Skeletal muscle cell (primary cell): Measurements from ENCODE around the gene MRPL2.

Source experiments
- DNase-seq: peaks from one replicate; pipeline ENCODE4 v3.0.0-alpha.2; 2010; ENCODE audit warnings: low read depth
- H3K4me3 ChIP-seq: 2 replicates; pipeline ENCODE4 v1.5.1; 2011; ENCODE audit warnings: low read depth, mild to moderate bottlenecking, control low read depth, low read length, moderate library complexity

The MRPL2 gene

DNA sequence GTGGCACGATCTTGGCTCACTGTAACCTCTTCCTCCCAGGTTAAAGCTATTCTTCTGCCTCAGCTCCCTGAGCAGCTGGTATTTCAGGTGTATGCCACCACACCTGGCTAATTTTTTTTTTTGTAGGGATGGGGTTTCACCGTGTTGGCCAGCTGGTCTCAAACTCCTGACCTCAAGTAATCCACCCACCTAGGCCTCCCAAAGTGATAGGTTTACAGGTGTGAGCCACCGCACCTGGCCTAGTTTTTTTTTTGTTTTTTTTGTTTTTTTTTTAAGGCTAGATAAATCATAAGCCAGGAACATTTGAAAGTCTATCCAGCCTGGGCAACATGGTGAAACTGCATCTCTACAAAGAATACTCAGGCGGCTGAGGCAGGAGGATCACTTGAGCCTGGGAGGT, 26.9 kb downstream of the MRPL2 start:
- no peak overlapping the region for H3K4me3 ChIP-seq
- no peak for DNase-seq

DNA sequence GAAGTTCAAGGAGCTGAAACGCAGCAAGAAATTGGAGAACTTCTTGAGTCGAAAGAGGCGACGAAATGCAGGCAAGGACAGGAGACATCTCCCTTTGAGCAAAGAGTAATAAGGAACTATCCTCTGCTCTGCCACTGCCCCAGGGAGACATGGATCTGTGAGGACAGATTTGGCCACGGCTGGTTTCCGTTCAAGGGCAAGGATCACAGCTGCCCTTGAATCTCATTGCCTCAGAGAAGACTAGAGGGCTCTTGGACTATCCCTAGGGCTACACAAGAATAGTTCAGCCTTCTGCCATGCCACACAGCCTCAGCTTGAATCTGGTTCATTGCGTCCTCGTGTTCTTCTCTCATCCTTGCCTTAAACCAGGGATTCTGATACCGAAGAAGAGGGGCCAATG, 30.1 kb downstream of the MRPL2 start:
- DNase-seq: no peak
- H3K4me3 ChIP-seq: no peak overlapping the region

DNA sequence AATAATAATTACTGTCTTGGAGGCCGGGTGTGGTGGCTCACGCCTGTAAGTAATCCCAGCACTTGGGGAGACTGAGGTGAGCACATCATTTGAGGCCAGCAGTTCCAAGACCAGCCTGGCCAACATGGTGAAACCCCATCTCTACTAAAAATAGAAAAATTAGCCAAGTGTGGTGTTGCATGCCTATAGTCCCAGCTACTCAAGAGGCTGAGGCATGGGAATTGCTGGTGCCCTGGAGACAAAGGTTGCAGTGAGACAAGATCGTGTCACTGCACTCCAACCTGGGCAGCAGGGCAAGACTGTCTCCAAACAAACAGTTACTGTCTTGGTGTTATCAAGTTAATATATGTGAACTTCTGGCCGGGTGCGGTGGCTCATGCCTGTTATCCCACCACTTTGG, 32.9 kb downstream of the MRPL2 start:
- no peak for DNase-seq
- no peak overlapping the region for H3K4me3 ChIP-seq

DNA sequence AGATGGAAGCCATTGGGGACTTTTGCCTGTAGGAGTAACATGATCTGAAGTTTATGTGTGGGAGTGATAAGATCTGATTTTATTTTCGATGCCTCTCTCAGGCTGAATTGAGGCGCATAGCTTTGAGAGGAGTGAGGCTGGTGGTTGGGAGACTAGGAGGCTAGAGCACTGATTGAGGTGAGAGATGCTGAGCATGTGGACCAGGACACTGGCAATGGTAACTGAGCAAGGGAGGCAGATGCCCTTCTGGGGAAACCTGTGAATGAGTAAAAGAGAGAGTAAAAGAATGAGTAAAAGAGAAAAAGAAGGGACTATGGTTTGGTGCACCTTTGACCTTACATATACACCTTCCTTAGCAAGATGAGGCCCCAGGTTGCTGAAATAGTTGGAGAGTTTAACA, 34.8 kb downstream of the MRPL2 start:
- no peak for DNase-seq
- no peak overlapping the region for H3K4me3 ChIP-seq

DNA sequence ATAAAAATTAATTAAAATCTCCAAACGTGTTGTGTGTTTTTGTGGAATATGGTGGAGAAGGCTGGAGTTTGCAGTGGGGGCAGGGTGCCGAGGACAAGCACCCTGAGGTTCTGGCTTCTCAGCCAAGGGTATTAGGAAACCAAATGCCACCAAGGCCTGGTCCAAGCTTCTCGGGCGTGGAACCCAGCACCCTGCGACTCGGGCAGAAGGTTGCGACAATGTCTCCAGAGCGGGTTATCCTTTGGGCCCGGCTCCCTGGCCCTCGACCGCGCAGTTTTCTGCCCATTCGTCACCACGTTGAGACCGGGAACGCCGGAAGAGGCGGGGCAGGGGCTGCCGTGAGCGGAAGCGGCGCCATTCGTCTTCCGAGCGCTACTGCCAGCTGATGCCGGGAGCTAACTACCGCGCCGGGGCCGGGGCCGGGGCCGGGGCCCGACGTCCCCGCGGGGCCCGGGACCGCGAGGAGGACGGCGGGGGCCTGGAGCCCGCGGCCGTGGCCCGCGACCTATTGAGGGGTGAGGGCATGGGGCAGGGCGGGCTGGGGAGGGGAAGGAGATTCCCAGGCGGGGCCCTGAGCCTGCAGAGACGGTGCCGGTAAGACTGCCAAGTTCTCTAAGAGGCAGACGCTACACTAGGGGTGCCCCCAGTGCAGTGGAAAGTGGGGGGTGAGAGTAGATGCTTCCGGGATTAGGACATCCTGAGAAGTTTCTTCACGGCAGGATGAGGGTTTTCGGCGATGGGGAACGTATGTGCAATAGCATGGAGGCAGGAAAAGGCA, 37.8 kb downstream of the MRPL2 start, which contains the start of gene RRP36:
Gene RRP36 (plus strand): TSS at position 354 of the 778 bp plus-strand sequence. CDS start 32 bp downstream, at position 386.
- no peak for DNase-seq
- peak within 1 kb of the TSS; percentile 98 for H3K4me3 ChIP-seq

DNA sequence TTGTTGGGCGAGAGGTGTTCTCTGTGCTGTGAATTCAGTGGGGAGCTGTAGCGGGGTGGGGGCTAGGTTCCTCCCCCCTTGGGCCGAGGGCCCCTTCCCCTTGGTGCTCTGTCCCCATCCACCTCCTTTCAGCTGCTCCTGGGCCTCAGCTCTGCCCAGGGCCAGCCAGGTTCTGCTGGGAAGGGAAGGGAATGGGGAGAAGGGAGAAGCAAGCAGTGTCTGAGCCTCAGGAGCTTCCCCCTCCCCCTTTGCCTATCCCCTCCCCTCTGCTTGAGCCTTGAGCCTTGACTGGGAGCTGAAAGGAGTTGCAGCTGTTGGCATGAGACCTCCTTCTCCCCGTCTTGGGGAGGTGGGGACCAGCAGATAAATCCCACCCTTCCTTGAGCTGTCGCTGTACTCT, 38.4 kb downstream of the MRPL2 start:
- no peak for DNase-seq
- H3K4me3 ChIP-seq: peak overlapping the region; percentile 98

DNA sequence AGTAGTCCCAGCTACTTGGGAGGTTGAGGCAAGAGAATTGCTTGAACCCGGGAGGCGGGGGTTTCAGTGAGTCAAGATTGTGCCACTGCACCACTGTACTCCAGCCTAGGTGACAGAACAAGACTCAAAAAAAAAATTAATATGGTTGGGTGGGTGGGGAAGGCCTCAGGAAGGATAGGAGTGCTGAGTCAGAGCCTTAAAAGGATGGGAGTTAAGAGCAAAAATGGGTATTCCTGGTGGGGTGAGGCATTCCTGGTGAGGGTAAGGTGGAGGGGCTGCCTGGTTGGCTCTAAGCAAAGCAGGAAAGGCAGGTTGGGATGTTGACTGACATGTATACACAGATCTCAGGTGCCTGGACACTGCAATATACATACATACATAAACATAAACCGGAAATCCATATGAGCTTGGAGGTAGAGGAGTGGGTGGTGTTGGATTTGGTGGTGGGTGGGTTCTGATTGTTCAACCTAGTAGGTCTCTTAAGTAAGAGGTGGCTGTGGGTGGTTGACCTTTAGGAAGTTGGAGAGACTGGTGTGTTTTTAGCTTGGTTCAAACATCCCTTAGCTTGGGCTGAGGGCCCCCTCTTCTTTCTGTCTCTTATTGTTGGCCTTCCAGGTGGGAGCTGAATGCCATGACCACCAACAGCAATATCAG, 39.1 kb downstream of the MRPL2 start:
- H3K4me3 ChIP-seq: no peak overlapping the region
- DNase-seq: no peak

DNA sequence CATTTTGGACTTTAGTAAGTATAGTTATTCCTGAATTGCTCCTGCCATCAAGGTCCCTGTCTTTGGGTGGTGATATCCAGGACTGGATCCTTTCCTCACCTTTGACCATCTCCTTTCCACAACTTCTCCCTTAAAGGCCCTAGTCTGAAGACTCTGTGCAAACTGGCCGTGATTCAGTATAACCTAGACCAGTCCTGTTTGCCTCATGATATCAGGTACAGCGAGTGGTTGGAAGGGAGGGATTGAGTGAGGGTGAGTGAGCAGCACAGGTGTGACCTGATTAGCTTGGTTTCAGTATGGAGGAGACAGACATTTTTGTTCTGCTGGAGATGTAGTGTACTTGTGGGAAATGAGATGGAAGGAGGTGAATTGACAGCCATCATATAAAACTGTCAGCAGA, 40.1 kb downstream of the MRPL2 start:
- no peak for DNase-seq
- no peak overlapping the region for H3K4me3 ChIP-seq

DNA sequence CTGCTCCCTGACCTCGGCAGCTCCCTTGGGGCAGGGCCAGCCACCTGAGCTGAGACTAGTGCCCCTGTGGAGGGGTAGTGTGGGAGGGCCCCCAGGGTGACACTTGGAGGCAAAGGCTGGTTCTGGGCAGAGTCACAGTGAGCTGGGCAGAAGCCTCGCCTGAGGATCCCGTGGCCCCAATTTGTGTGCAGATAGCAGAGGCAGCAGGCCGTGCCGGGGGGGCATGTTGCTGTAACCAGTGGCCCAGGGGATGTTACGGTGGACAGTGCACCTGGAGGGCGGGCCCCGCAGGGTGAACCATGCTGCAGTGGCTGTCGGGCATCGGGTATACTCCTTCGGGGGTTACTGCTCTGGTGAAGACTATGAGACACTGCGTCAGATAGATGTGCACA, 42.3 kb downstream of the MRPL2 start:
- H3K4me3 ChIP-seq: no peak overlapping the region
- DNase-seq: no peak

DNA sequence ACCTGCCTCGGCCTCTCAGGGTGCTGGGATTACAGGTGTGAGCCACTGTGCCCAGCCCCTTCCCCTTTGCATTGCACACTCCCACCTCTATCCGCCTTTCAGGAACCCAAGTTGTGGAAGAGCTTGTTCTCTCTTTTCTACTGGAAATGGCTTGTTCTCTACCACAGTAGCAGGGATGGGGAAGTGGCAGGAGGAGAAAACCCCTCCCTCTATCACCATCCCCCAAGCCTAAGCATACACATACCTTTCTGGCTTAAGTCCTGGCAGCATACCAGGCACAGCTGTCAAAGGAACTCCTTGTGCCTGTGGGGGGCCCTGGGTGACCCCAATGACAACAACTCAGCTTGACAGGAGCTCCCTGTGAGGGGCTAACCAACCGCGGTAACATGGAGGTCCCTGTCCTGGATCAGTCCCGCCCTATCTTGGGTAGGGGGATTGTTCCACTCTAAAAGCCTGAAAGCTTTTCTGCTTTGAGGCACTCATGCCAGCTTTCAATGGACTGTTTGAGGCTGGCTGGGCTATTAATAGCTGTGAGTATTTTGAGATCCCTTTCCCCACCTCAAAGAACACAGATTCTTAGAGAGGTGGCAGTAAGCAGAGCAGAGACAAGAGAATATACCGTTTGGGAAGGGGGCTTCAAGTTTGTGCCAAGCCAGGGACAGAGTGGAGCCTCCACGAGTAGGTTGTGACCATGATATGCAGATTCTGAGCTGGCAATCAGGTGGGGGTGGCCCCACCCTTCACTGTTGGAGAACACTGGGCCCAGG, 42.9 kb downstream of the MRPL2 start:
- no peak overlapping the region for H3K4me3 ChIP-seq
- DNase-seq: no peak

DNA sequence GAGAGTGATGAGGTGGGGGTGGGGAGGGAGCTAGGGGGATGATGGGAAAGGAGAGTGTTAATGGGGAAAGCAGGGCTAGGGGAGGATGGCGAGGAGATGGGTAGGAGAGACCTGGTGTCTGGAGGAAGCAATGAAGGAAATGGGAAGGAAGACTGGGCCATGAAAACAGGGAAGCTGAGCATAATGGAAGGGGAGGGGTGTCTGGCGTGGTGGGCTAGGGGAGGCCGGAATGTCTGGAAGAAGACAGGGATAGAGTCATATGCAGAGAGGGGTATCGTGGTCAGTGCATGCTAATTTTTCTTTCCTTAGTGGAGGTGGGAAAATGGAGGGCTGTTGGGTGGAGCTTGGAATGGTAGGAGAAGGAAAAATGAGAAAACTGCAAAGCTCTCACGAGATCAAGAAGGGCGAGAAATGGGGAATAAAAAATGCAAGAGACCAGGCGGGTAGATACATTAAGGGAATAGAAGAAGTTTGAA, 44.8 kb downstream of the MRPL2 start:
- DNase-seq: no peak
- peak overlapping the region; percentile 93 for H3K4me3 ChIP-seq

DNA sequence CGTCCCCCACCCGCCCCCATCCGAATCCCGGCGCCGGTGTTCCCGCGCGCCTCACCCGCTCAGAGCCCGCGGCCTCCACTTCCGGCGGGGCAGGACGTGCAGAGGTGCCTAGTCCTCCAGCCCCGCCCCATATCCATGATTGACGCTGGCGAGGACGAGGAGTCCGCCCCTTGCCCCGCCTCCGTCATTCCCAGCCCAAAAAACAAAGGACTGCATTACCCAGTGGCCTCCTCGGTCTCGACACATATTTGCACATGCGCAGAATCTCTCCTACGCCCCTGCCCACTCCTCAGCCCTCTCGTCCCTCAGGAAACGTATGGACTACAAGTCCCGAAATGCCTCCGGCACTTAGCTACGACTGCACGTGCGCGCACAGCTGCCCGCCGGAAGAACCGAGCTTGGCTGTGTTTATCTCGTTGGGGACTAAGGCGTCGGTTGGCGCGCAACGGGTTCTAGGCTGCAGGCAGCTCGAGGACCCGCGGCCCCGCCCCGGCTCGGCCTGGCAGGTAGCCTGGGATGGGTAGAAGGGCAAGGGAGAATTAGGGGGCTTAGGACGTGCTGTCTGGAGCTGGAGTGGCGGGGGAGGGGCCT, 45.3 kb downstream of the MRPL2 start, which contains the start of the genes KLHDC3 and MEA1:
Gene KLHDC3 (plus strand): TSS at position 407 of the 591 bp plus-strand sequence. CDS start 2,944 bp downstream, outside the sequence.
Gene MEA1 (minus strand): TSS at position 104 of the 591 bp plus-strand sequence. CDS start 133 bp downstream, outside the sequence.
- DNase-seq: peak; percentile 99

DNA sequence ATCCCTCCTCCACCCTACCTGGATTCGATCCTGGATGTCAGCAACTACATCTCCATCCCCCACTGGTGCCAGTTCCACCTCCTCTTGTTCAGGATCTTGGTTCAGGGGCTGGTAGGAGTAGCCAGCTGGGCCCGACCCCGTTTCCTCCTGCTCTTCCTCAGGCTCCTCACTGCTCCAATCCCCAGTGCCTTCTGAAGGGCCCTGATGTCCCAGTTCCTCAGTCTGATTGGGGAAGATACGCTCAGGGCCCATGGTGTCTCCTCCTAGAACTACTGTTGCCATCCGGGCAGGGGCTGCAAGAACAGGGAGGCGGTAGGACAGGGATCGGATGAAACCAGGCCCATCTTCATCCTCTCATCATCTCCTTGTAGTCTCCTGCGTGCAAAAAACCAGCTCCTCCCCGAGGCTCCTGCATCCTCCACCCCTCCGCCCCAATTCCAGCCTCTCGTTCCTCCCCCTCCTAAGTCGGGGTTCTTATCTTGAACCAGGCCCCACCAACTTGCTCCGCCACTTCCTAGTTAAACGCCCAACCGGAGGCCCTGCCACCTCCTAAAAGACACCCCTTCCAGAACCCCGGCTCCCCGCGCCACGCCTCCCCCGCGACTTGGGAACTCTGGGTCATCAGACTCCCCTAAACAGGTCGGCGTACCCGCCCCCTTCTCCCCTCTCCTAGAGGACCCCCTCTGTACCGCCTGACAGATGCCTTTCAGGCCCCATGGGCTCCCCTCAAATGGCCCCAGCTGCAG, 46.0 kb downstream of the MRPL2 start:
- H3K4me3 ChIP-seq: peak overlapping the region; percentile 93
- DNase-seq: no peak

More for the DNA sequence above, 45.3 kb downstream of the MRPL2 start, which contains the start of the genes KLHDC3 and MEA1:
- H3K4me3 ChIP-seq: peak within 1 kb of the TSS; percentile 93

DNA sequence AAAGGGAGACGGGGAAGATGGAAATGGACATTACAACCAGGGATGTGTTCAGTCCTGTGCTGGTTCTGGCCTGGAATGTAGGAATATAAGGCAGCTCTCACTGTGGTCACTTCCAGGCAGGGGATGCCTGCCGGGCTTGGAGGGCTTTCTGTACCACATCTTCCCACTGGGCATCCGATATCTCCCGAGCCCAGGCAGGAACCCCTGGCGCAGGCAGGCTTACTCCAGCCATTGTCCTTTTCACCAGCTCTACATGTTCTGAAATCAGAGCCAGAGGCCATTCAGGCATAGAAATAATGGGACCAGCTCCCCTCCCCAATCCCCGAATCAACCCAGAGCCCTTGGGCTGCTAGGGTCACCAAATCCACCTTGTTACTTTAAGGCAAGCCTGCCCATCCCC, 46.9 kb downstream of the MRPL2 start:
- peak overlapping the region; percentile 93 for H3K4me3 ChIP-seq

DNA sequence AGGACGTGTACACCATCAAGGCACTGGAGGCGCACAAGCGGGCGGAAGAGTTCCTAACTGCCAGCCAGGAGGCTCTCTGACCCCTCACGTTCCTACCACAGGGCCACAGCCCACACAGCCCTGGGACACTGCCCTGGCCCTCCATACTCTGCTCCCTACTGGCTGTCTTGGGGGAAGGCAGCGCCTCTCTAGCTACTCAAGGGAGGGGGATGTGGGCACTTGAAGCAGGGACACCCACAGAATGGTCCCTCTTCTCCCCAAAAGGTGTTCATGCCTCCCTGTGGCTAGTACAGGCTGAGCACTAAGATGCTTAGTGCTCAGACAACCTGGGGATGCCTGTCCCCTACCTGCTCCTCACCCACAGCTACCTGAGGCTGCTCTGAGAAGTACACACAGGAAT, 48.0 kb downstream of the MRPL2 start:
- H3K4me3 ChIP-seq: no peak overlapping the region
- no peak for DNase-seq

More for the DNA sequence above, 46.9 kb downstream of the MRPL2 start:
- DNase-seq: no peak

DNA sequence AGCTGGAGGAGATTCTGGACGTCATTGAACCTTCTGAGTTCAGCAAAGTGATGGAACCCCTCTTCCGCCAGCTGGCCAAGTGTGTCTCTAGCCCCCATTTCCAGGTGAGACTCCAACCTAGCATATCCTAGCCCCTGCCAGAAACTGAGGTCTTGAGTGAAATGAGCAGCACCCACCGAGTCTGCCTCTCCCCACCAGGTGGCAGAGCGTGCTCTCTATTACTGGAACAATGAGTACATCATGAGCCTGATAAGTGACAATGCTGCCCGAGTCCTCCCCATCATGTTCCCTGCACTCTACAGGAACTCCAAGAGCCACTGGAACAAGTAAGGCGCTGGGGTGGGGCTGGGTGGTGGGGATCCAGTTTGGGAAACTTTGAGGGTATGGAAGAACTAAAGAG, 50.1 kb downstream of the MRPL2 start:
- DNase-seq: no peak
- H3K4me3 ChIP-seq: no peak overlapping the region

DNA sequence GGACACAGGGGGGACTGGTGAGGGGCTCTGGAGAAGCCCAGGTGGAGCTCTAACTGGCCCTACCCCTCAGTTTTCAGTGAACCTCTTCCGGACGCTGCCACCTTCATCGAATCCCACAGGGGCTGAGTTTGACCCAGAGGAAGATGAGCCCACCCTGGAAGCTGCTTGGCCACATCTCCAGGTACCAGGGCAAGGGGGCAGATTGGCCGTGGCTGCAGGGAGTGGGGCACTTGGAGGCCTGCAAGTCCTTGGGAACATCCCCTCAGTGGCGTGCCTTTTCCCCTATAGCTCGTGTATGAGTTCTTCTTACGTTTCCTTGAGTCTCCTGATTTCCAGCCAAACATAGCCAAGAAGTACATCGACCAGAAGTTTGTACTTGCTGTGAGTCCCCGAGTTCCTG, 52.1 kb downstream of the MRPL2 start:
- DNase-seq: no peak
- no peak overlapping the region for H3K4me3 ChIP-seq

DNA sequence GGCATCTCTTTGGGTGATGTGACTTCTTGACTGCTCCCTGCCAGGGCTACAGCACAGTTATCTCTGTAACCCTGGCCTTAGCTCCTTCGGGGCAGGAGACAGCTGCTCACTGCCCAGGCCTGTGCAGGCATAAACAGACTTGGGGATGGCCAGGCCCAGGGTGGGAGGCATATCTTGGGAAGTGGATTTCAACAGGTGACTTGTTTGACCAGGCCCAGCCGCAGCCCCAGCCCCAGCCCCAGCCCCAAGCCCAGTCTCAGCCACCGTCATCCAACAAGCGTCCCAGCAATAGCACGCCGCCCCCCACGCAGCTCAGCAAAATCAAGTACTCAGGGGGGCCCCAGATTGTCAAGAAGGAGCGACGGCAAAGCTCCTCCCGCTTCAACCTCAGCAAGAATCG, 53.0 kb downstream of the MRPL2 start:
- no peak for DNase-seq
- no peak overlapping the region for H3K4me3 ChIP-seq

DNA sequence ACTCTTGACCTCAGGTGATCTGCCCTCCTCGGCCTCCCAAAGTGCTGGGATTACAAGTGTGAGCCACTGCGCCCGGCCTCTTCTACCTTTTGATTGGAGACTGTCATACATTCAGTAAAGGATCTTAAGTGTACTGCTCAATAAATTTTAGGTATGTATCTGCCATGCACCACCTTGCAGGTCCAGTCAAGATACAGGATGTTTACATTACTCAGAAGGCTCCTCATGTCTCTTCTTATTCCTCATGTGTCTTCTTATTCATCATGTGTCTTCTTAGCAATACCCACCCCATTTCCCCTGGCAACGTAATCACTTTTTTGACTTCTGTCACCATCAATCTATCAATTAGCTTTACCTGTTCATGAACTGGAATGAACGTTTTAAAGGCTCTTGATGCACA, 53.4 kb downstream of the MRPL2 start:
- H3K4me3 ChIP-seq: no peak overlapping the region
- no peak for DNase-seq
